Measurements from ENCODE around the gene GAN. TPM values are rescaled to one million over a fixed set of nuclear protein-coding genes. Genes with fewer than 3 reads are reported as not detected.

Gene GAN
- total and polyA plus RNA-seq, 10 of the 15 experiments (the other 5 are each of a cell fraction or from before 2014, with no cell fraction given), result 0.42 to 8.4 (median 2.5) TPM

DNA sequence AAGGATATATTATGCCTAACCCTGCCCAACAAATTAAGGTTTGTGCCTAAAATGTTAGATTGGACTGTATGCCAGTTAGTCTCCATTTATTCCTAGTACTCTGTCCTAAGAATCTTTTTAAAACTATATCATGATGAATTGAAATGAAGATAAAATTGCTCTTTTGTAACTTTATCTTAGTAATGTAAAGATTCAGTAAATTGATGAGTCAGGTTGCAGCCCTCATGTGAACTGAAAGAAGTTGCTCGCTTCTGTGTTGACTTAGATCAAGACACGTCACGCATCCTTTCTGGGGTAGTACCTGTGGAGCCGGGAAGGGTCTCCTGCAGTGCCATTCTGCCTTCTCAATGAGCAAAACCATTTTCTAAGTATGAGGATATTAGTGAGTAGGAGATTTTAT lies 63.3 kb downstream of the GAN start:
- ChIA-PET CTCF (interaction anchor here (0.6 to 0.8 kb wide), 3 partner anchors 13 to 455 kb away, joined by 3 to 5 read pairs (median 3); no protein-coding TSS in a partner anchor), SMC1A (ENCODE audit: uncharacterized antibody, unreplicated experiment) (interaction anchor here (3.7 kb wide), 1 partner anchor 13 kb away, joined by 12 read pairs; no protein-coding TSS in a partner anchor), POLR2A (no interaction called here), RAD21 (ENCODE audit: unreplicated experiment) (no interaction called here)
- no peak overlapping the region for H2AFZ ChIP-seq (ENCODE audit: control insufficient read depth, low read depth, low read length)
- no peak overlapping the region for H3K4me3 ChIP-seq
- FAIRE-seq, result no peak
- no peak overlapping the region for H3K4me2 ChIP-seq (ENCODE audit: control insufficient read depth, insufficient read depth)
- 98% methylated on average over 4 of the region's 4 CpGs for WGBS (ENCODE audit: insufficient coverage, insufficient replicate concordance, low lambda C conversion rate, missing lambda C conversion rate)
- H3K27ac ChIP-seq (ENCODE audit: control insufficient read depth, insufficient read depth), result no peak overlapping the region
- DNase-seq (ENCODE audit: low read depth, low spot score), result no peak
- H3K9me3 ChIP-seq (replicated peaks; ENCODE audit: control insufficient read depth, insufficient read depth, low read length), result no peaks in the 10 kb centered on the region
- no peaks in the 10 kb centered on the region for H3K79me2 ChIP-seq (ENCODE audit: control insufficient read depth, insufficient read depth, low read length)
- H3K4me1 ChIP-seq (ENCODE audit: control insufficient read depth, insufficient read depth, low read length), result no peaks in the 10 kb centered on the region
- in situ Hi-C loops (cut with MboI), result no loop called here
- ATAC-seq, result no peak
- H3K9ac ChIP-seq (ENCODE audit: control insufficient read depth, insufficient read depth, low read length), result no peak overlapping the region
- H3K36me3 ChIP-seq (ENCODE audit: control insufficient read depth in 2 of 2, insufficient read depth in 2 of 2, low read length in 1 of 2), result peaks cover 0 to 4% of the 10 kb centered on the region in 2 experiments; a peak in 3 of 4 replicates
- TF ChIP-seq, protein P1, sequence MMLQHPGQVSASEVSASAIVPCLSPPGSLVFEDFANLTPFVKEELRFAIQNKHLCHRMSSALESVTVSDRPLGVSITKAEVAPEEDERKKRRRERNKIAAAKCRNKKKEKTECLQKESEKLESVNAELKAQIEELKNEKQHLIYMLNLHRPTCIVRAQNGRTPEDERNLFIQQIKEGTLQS (IDR thresholded peaks at IDR 0.05; ENCODE audit: borderline replicate concordance, extremely low read depth, low read depth, low read length), result no peak
- TF ChIP-seq ETV6 (conservative IDR thresholded peaks at IDR 0.05 in 1 of 2, IDR thresholded peaks at IDR 0.05 in 1 of 2; ENCODE audit: borderline replicate concordance in 1 of 2, low read depth in 1 of 2), result no peak
- no peak for TF ChIP-seq ZBTB11 (CRISPR knock-in tag; IDR thresholded peaks at IDR 0.05)
- TF ChIP-seq MYC (IDR thresholded peaks at IDR 0.05; ENCODE audit: insufficient read depth, insufficient read length, insufficient replicate concordance, low read length, severe bottlenecking), result no peak
- H3K27me3 ChIP-seq (replicated peaks in 1 of 2; ENCODE audit: control insufficient read depth in 2 of 2, insufficient read depth in 2 of 2, low read length in 1 of 2), result no peaks in the 10 kb centered on the region
- no TSS peak for BruUV-seq (replicated peaks)
- H4K20me1 ChIP-seq (ENCODE audit: control insufficient read depth, insufficient read depth), result no peaks in the 10 kb centered on the region; the same call in 1 of the 2 replicates
- intact Hi-C loops (cut with micrococcal nuclease; ENCODE audit: unreplicated experiment), result no loop called here
